GM12891 (cell line): ENCODE results near the gene USP37.

Experiments
- POLR2A ChIP-seq: IDR thresholded peaks from 2 replicates; pipeline ENCODE4 v1.6.1; 2011; ENCODE audit warnings: low read depth, low read length, control low read depth
- POLR2AphosphoS5 ChIP-seq: IDR thresholded peaks from 2 replicates; pipeline ENCODE4 v1.6.1; 2011; ENCODE audit warnings: low read depth, low read length, control low read depth
- SPI1 ChIP-seq: IDR thresholded peaks from 2 replicates; pipeline ENCODE4 v1.6.1; 2011; ENCODE audit warnings: low read depth, low read length, control low read depth
- TAF1 ChIP-seq: IDR thresholded peaks from 2 replicates; pipeline ENCODE4 v1.6.1; 2011; ENCODE audit warnings: low read depth, low read length, control low read depth

GRCh38 chr2:218607436-218608115 is 39.4 kb upstream of the USP37 start, which contains the start of gene PLCD4:
- TF ChIP-seq POLR2A = no peak
- TF ChIP-seq TAF1 = no peak
- no peak for TF ChIP-seq POLR2AphosphoS5
- no peak for TF ChIP-seq SPI1
